Measurements from ENCODE around the gene CFAP97D2. TPM values are rescaled to one million over a fixed set of nuclear protein-coding genes. Genes with fewer than 3 reads are reported as not detected.
"Not testable (repeated sequence)": the region's sequence is repeated elsewhere in the genome, so short reads cannot be mapped to it uniquely, and the experiment has no call there.

The CFAP97D2 gene
- polyA plus RNA-seq, 1 of the 3 experiments (the other 2 are of a cell fraction) = not detected

GRCh38 chr13:114198556-114198955 is 19.5 kb downstream of the CFAP97D2 start (continued):
- no peak for TF ChIP-seq TAF1 (IDR thresholded peaks at IDR 0.05; ENCODE audit: borderline replicate concordance, low read depth, low read length)
- no peak for TF ChIP-seq NRF1 (IDR thresholded peaks at IDR 0.05; ENCODE audit: low read depth, low read length)
- TF ChIP-seq GABPA (IDR thresholded peaks at IDR 0.05; ENCODE audit: low read depth) = no peak
- no peak for TF ChIP-seq YY1 (IDR thresholded peaks at IDR 0.05; ENCODE audit: low read depth)
- no peak for TF ChIP-seq JUND (IDR thresholded peaks at IDR 0.05)
- no peak for TF ChIP-seq RCOR1 (IDR thresholded peaks at IDR 0.05; ENCODE audit: low read length)
- no peak for TF ChIP-seq REST (IDR thresholded peaks at IDR 0.05; ENCODE audit: low read depth, low read length)

- 72% methylated on average over 24 of the region's 75 CpGs for WGBS (ENCODE audit: low lambda C conversion rate)
- H3K4me1 ChIP-seq (ENCODE audit: control insufficient read depth in 1 of 2, insufficient read depth in 2 of 2, low read depth in 1 of 2, low read length in 1 of 2); H4K20me1 ChIP-seq (ENCODE audit: insufficient read depth); H3K9me2 ChIP-seq; H3K36me3 ChIP-seq (replicated peaks in 1 of 2; ENCODE audit: control insufficient read depth in 1 of 2, insufficient read depth in 2 of 2, low read length in 1 of 2); H3K27ac ChIP-seq (ENCODE audit: low read depth in 2 of 2, low read length in 1 of 2); H3K4me2 ChIP-seq; H3K9me3 ChIP-seq; DNase-seq; H3K9ac ChIP-seq; H3K4me3 ChIP-seq (ENCODE audit: low read depth in 2 of 2, low read length in 1 of 2); H3K79me2 ChIP-seq (ENCODE audit: insufficient read depth); H2AFZ ChIP-seq (ENCODE audit: low read depth); POLR2A ChIA-PET; H3K27me3 ChIP-seq (ENCODE audit: insufficient read depth); H3F3A ChIP-seq (replicated peaks; ENCODE audit: insufficient read depth); CTCF ChIA-PET: not testable (repeated sequence)
Observed at GRCh38 chr13:114199526-114199925, 20.5 kb downstream of the CFAP97D2 start.

- Histone ChIP-seq H3K4me3 (ENCODE audit: low read depth in 2 of 2, low read length in 1 of 2) (no peak overlapping the region), H3K79me2 (ENCODE audit: insufficient read depth) (no peaks in the 10 kb centered on the region), H3K9ac (no peak overlapping the region), H3K9me3 (no peaks in the 10 kb centered on the region), H3K27me3 (ENCODE audit: insufficient read depth) (no peaks in the 10 kb centered on the region; the same call in 1 of the 2 replicates), H2AFZ (ENCODE audit: low read depth) (no peak overlapping the region), H4K20me1 (ENCODE audit: insufficient read depth) (no peaks in the 10 kb centered on the region), H3F3A (replicated peaks; ENCODE audit: insufficient read depth) (no peaks in the 10 kb centered on the region), H3K27ac (ENCODE audit: low read depth in 2 of 2, low read length in 1 of 2) (no peak overlapping the region), H3K4me2 (no peak overlapping the region), H3K4me1 (ENCODE audit: control insufficient read depth in 1 of 2, insufficient read depth in 2 of 2, low read depth in 1 of 2, low read length in 1 of 2) (no peaks in the 10 kb centered on the region; a peak in 1 of 4 replicates), H3K9me2 (no peaks in the 10 kb centered on the region), H3K36me3 (replicated peaks in 1 of 2; ENCODE audit: control insufficient read depth in 1 of 2, insufficient read depth in 2 of 2, low read length in 1 of 2) (no peaks in the 10 kb centered on the region)
- CTCF ChIA-PET = no interaction called here
- TF ChIP-seq RCOR1 (IDR thresholded peaks at IDR 0.05; ENCODE audit: low read length) = no peak
- 30% methylated on average over 2 of the region's 42 CpGs for WGBS (ENCODE audit: low lambda C conversion rate)
- DNase-seq = no peak
- POLR2A ChIA-PET = no interaction called here
Observed at GRCh38 chr13:114199954-114200353, 20.9 kb downstream of the CFAP97D2 start.
